GM18519 (cell line): ENCODE data around the gene SELL.
"Not testable (repeated sequence)": the region's sequence is repeated elsewhere in the genome, so short reads cannot be mapped to it uniquely, and the experiment has no call there.

Experiments
- ATAC-seq: cut with Tn5 transposase; IDR thresholded peaks from one replicate; pipeline ENCODE4 v1.9.1; 2021; ENCODE audit warnings: mild to moderate bottlenecking, moderate library complexity; ENCODE audit not compliant: unreplicated experiment, low FRiP score

SELL gene

GRCh38 chr1:169711469-169712308 lies at the start of gene SELL:
TSS of gene SELL (minus strand) at chr1:169711620. CDS start at chr1:169711498, 122 bp downstream.
- peak; percentile 56 for ATAC-seq

GRCh38 chr1:169759038-169759437 lies 47.6 kb upstream of the SELL start:
- no peak for ATAC-seq

GRCh38 chr1:169753549-169753948 lies 42.1 kb upstream of the SELL start:
- no peak for ATAC-seq

GRCh38 chr1:169750041-169750440 lies 38.6 kb upstream of the SELL start:
- no peak for ATAC-seq

- no peak for ATAC-seq
These were observed 35.1 kb upstream of the SELL start for GRCh38 chr1:169746550-169746949.

- no peak for ATAC-seq
These were observed 33.8 kb upstream of the SELL start for GRCh38 chr1:169745015-169745861.

GRCh38 chr1:169741666-169742394 lies 30.4 kb upstream of the SELL start:
- ATAC-seq, result no peak

GRCh38 chr1:169739980-169740379 lies 28.6 kb upstream of the SELL start:
- ATAC-seq, result no peak

GRCh38 chr1:169733924-169734323 lies 22.5 kb upstream of the SELL start, which contains the start of gene SELE:
TSS of gene SELE (minus strand) at chr1:169734079. CDS start at chr1:169733612, 467 bp downstream.
- no peak for ATAC-seq

- ATAC-seq, result no peak
These were observed 20.0 kb upstream of the SELL start for GRCh38 chr1:169731446-169731845.

- no peak for ATAC-seq
These were observed 18.6 kb upstream of the SELL start for GRCh38 chr1:169729991-169730390.

GRCh38 chr1:169727307-169727706 lies 15.9 kb upstream of the SELL start:
- no peak for ATAC-seq

- no peak for ATAC-seq
These were observed 15.4 kb upstream of the SELL start for GRCh38 chr1:169726851-169727250.

- ATAC-seq, result no peak
These were observed 14.5 kb upstream of the SELL start for GRCh38 chr1:169725930-169726329.

GRCh38 chr1:169724168-169724567 lies 12.7 kb upstream of the SELL start:
- ATAC-seq, result no peak

GRCh38 chr1:169723763-169724162 lies 12.3 kb upstream of the SELL start:
- no peak for ATAC-seq

- ATAC-seq, result no peak
These were observed 11.4 kb upstream of the SELL start for GRCh38 chr1:169722779-169723178.

GRCh38 chr1:169715100-169715499 lies 3.7 kb upstream of the SELL start:
- not testable (repeated sequence) for ATAC-seq

GRCh38 chr1:169713090-169713489 lies 1.7 kb upstream of the SELL start:
- not testable (repeated sequence) for ATAC-seq

- no peak for ATAC-seq
These were observed 850 bp upstream of the SELL start for GRCh38 chr1:169712309-169712631.

- no peak for ATAC-seq
These were observed 2.8 kb downstream of the SELL start for GRCh38 chr1:169708647-169709046.
